Erythroblast (primary cell): ENCODE data around the gene PARS2.

Source experiments
- GATA1 ChIP-seq: IDR thresholded peaks from 2 replicates; pipeline ENCODE4 v1.6.1; 2011; ENCODE audit warnings: low read depth, mild to moderate bottlenecking, control low read depth, low read length, moderate library complexity
- POLR2A ChIP-seq: IDR thresholded peaks from 2 replicates; pipeline ENCODE4 v1.6.1; 2011; ENCODE audit warnings: mild to moderate bottlenecking, low read length

DNA sequence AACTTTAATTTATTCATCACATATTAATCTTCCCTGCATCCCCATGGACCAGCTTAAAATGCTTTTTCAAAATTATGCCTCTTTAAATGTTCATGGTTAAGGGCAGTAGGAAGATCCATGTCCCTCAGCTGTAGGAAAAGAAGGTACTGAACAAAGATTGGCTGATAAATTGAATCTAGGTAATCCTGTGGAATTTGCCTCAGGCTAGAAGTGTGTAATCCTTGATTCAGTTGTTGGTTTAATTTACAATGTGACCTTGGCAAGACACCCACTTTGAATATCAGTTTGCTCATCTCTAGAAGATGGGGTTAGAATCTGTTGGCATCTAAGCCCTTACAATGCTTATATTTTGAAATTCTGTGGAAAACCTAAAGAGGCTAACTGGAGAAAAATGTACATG, 42.6 kb downstream of the PARS2 start:
- TF ChIP-seq POLR2A (no peak), GATA1 (no peak)
